GM21529 (cell line): ENCODE results near the gene ARHGEF10L.

Source experiments
- ATAC-seq: cut with Tn5 transposase; IDR thresholded peaks from one replicate; pipeline ENCODE4 v1.9.1; 2021; ENCODE audit not compliant: unreplicated experiment

The ARHGEF10L gene

DNA sequence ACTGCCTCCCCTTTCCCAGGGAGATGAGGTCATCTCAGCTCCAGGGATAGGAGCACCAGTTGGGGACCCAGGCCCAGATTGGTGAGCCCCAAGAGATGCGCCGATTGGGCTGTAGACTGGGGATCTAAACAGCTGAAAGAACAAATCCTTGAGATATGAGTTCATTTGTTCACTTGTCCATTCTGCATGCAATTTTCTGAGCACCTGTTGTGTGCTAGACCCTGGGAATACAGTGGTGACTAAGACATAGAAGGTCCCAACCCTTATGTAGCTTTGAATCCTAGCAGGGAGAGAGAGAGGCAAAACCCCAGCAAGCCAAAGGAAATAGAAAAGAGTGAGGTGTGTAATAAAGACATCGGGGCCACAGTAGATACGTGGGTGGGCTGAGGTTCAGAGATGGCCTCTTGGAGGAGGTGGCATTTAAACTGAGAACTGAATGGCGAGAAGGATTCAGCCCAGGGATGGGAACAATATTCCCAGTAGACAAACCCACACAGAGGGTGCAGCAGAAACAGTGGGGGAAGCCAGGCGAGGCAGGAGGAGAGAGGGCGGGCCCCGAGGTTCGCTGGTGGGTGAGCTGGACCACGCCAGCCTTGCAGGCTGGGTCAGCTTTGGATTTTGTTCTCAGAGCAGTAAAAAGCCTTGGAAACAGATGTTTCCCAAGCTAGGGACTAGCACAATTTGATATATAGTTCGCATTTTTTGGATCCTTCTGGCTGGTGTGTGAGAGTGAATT is 110.0 kb downstream of the ARHGEF10L start:
- no peak for ATAC-seq

DNA sequence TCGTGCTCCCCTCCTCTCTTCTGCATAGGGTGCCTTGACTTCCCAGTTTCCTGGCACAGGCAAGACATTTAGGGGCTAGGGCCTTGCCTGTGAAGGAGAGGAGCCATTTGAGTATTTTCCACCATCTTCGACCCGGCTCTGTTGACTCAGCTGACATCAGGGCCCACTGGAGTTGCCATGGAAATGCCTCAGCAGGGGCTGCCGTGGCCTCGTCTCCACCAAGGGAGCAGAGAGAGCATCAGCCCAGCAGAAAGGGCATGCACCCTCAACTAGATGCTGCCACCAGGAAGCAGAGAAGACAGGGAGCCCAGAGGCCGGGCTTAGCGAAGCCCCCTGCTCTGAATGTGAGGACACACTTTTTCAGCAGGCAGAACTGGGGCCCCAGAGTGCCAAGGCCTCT is 113.8 kb downstream of the ARHGEF10L start:
- no peak for ATAC-seq

DNA sequence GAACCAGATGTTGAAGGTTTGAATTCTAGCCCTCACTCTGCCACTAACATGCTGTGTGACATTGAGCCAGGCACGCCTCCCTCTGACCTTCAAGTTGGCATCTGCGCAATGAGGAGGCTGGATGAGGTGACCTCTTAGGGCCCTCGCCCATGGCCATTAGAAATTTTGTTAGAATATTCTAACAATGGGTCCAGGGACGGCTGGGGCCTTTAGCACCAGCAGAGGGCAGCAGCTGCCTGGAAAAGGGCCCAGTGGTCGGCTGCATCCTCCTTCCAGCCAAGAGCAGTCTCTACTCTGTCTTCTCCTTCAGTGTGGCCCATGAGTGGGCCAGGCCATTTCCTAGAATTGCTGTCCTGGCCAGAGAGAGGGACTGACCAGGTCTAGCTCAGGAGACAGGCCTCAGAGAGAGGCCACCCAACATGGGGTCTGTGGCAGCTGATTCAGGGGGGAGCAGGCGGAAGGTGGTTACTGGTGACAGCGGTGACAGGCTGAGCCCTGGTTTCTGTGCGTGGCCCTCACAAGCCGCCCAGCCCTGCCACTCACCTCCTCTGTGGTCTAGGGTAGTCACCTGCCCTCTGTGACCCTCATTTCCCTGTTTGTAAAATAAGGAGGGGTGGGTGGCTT is 114.3 kb downstream of the ARHGEF10L start:
- no peak for ATAC-seq

DNA sequence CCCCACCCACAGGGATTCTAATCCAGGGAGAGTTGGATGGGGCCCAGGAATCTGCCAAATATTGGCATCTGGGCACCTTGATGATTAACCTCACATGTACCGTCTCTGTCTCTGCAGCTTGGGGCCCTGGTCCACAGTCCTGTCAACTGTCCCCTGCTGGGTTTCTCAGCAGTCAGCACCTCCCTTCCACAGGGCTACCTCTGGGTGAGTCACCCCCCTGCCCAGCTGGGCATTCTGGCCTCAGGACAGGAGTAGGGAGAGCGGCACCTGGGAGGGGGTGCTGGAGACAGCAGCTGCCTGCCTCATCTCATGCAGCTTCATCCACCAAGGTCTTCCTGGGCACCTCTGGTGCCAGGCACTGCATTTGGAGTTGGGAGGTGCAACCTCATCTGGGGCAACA is 115.0 kb downstream of the ARHGEF10L start:
- ATAC-seq = no peak

DNA sequence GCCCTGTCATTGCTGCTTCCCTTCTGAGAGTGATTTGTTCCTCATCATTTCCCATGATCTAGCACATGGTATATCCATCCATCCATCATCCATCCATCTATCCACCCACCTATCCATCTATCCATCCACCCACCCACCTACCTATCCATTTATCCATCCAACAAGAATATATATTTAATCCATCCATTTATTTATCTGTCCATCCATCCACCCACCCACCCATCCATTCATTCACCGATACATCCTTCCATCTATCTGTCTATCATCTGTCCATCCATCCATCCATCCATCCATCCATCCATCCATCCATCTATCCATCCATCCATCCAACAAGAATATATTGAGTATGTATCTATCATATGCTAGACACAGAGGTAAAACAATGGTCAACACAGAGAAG is 115.7 kb downstream of the ARHGEF10L start:
- ATAC-seq = no peak

DNA sequence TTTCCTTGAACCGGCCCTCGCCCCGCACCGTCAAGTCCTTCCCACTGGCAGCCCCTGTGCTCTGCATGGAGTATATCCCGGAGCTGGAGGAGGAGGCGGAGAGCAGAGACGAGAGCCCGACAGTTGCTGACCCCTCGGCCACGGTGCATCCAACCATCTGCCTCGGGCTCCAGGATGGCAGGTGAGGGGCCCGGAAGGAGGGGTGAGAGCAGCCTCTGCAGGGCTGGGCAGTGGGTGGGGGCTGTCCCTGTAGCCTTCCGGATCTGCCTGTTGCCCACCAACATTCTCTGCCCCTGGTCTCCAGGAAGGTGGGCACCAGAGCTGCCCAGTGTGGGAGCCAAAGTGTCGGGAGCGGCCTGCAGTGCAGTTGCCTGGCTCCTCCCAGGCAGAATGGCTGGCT is 116.4 kb downstream of the ARHGEF10L start:
- ATAC-seq = no peak

DNA sequence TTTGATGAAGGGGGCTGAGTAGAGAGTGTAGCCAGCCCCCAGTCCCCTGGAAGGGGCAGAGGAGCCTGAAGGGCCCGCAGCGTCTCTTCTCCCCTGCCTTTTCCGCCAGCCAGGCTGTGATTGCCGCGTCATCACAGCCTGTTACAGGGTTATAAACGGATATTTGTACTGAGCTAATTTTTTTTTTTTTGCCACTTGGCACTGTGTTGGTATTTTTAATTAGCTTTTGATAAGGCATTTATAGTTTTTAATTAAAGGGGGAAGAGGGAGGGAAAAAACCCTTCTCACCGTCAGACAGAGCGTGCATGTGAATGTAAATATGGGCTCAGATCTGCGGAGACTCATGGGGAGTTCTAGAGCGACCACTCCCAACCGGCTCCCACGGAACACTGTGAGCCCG is 117.9 kb downstream of the ARHGEF10L start:
- no peak for ATAC-seq

DNA sequence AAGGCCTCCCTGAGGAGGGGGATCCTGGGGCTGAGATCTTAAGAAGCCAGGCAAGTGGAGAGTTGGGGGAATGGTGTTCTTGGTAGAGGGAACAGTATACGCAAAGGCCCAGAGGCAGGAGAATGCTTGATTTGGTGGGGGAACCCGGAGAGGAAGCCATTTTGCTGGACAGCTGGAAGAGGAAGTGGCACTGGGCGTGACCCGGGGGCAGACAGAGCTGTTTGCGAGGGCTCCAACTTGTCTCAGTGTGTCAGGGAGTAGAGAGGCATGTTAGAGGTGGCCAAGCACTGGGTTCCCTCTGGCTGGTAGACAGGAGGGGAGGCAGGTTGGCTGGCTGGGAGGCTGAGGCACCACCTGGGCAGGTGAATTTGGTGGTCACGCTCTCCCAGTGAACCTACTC is 119.3 kb downstream of the ARHGEF10L start:
- ATAC-seq = no peak

DNA sequence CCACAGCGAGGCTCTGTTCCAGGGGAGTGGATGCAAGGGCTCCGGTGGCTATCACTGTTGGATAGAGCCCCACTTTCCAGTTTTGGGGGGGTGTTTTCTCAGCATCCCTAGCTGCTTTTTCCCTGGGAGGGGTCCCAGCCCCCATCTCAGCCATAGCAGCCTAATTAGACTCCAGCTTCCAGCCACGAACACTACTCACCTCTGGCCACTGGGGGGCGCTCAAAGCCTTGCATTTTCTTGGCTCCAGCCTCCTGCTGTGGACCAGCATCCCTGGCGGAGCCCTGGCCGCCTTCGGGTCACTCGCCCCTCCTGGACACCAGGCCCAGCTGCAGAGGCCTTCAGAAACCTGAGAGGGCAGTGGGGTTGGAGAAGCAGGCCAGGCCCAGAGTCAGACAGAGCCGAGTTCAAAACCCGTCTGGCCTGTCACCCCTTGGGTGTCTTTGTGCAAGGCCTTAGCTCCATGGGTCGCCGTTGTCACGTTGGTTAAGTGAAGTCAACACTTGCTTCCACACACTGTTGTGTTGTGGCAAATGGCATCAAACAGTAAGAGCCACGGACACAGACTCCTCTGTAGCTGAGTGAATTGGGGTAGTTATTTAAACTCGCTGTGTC is 122.2 kb downstream of the ARHGEF10L start:
- no peak for ATAC-seq

DNA sequence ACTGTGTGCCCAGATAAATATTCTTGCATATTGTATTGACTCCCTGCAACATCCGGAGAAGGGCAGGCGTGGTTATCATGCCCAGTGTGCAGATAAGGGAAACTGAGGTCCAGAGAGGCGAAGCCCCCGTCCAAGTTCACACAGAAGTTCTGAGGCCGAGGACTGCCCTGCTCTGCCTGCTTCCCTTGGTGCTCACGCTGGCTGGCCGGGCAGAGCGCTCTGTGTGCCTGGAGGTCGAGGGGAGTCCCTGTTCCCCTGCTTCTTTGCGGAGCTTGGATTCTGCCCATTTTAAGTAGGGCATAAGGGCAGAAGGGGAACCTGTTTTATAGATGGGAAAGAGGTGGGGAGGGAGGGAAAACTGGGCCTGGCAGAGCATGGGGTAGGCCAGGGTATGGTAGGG is 122.8 kb downstream of the ARHGEF10L start:
- no peak for ATAC-seq

DNA sequence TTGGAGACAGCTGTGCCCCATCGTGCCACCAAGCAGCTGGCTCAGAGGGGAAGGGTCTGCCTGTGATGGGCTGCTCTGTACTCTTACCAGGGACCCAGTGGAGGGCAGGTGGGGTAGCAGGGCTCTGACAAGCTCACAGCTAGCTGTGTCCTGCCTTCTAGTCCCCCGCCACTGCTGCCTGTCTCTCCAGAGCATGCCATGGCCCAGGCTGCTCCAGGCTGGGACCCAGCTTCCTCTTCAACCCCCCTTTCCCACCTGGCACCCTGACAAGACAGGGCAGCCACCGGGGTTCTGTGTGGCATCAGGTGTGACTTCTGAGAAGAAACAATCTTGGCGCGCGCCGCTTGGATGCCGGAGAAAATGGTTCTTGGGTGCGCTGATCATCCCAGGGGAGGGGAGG is 123.3 kb downstream of the ARHGEF10L start:
- no peak for ATAC-seq

DNA sequence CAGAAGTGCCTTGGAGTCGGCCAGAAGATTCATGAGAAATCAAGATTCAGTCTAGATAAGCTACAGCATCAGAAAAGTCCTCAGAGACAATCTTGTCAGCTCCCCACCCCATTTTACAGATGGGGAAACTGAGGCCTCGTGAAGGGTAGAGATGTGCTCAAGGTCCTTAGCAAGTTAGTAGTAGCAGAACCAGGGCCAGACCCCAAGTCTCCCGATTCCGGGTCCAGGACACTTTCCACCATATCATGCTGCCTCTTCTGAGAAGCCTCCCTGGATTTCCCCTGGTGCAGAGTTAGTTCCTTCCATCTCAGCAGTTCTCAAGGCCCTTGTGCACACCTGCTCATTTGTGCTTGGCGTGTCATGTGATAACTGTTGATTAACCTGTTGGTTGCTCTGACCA is 124.1 kb downstream of the ARHGEF10L start:
- ATAC-seq = no peak

DNA sequence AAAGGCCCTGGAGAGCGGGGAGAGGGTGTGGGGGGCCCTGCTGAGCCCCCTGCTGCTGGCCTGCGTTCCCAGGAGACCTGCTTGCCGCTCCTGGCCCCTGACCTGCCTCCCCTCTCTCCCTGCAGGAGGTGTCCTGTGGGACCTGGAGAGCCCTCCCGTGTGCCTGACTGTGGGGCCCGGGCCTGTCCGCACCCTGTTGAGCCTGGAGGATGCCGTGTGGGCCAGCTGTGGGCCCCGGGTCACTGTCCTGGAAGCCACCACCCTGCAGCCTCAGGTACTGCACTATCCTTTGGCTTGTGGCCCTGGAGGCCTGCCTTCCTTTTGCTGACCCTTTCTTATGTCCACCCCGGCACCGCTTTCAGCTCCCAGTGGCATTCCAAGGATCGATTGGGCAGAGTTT is 124.8 kb downstream of the ARHGEF10L start:
- ATAC-seq = no peak

DNA sequence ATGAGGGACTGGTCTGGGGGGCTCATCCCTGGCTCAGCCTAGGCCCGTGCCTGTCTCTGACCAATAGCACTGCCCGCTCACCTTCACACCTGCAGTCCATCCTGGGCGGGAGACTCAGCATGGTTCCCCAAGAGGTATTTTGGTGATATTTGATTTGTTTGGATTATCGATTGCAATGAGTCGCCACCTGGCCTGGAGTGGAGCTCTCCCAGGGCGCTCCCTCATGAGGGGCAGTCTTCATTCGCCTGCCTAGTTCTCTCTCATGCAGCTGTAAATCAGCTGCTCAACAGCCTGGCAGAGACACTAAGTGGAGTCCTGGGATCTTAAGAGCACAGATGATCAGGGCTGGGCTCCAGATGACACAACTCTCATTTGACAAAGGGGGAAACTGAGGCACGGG is 125.6 kb downstream of the ARHGEF10L start:
- ATAC-seq = no peak

DNA sequence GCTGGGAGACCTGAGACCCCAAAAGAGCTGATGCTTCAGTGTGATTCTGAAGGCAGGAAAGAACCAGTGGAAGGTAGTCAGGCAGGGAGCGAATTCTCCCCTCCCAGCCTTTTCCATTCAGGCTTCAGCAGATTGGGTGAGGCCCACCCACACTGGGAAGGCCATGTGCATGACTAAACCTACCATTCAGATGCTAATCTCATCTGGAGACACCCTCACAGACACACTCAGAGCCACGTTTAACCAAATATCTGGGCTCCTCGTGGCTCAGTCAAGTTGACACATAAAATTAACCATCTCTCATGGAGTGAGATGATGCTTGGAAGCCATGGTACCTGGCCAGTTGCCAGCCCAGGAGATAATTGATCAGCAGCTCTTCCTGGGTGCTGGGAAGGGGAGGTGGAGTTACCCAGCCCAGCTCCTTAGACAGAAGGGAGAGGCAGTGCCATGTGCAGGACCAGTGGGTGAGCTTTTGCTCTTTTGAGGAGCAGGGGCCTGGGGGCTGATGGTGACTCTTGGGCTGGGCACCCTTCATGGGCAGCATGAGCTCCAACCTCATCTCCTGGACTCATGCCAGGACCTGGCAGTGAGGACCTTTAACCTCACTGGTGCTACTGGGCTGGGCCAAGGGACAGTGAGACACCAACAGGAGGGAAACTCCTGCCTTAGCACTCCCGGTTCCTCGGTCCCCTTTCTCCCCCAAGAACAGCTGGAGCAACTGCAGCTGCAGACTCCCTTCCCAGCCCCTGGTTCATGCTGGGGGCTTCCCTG is 126.6 kb downstream of the ARHGEF10L start:
- no peak for ATAC-seq

DNA sequence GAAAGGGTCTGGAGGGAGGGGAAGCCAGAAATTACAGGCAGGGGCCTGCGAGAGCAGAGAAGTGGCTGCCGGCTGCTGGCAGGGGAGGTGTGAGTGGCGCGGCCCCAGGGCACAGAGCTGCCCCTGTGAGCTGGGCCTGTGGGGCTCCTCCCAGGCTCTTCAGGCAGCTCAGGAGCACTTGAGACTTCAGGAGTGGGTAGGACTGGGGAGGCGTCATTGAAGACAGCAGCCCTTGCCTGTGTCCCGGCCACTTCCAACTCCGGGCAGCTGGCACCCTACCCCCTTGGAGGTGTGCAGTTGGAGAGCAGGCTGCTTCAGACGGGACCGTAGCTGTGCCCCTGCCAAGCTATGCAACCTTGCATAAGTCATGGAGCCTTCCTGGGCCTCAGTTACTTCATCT is 128.1 kb downstream of the ARHGEF10L start:
- ATAC-seq = no peak

DNA sequence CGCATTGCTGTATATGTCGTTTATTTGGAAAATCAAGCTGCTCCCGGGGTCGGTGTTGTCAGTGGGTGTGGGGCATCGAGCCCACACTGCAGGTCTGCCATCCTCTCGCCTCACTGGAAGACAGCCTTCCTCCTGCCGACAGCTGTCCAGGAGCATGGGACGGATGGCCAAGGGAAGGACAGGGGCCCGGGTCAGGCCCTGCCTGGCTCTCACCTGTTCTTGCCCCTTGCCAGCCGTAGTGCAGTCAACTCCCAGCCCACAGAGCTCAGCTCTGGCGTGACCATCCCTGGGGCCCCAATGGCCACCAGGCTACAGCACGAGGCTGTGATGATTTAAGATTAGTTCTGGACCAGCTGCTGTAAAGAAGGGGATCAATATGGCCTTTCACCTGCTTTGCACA is 128.7 kb downstream of the ARHGEF10L start:
- ATAC-seq = no peak

DNA sequence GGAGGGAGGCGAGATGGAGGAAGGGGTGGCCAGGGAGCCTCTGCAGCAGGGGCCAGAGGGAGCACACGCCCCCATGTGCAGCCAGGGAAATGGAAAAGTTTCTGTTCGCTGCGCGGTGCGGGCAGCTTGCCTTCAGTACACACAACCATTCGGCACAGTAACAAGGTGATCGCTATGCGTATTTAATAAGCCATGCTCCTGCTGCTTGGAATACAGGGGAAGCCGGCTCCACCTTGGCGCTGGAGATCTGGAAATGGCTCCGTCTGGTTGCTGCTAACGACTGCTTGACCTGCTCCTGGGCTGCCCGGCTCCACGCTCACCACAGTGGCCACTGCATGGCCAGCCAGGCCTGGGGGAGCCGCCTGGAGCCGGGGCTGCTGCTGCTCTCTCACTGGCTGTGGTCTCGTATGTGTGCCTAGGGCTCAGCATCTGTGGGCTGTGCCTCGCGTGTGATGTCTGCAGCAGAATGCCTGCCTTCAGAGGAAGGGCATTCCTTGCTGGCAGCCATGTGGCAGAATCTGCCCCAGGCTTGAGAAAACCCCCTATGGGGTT is 129.2 kb downstream of the ARHGEF10L start:
- ATAC-seq = no peak

DNA sequence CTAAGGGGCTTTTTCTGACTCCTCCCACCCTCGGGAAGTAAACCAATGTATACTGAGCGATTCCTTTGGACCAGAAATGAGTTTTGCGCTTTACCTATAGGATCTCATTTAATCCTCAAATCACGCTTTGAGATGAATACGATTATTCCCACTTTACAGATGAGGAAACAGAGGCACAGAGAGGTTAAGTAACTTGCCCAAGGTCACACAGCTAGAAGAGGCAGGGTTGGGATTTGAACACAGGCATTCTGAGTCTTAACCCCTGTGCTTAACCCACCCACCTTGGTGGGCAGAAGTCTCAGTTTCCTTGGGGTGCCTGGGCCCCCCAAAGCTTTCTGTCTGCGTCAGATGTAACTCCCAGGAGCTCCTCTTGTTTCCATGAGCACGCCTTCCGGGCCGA is 129.8 kb downstream of the ARHGEF10L start:
- ATAC-seq = no peak

DNA sequence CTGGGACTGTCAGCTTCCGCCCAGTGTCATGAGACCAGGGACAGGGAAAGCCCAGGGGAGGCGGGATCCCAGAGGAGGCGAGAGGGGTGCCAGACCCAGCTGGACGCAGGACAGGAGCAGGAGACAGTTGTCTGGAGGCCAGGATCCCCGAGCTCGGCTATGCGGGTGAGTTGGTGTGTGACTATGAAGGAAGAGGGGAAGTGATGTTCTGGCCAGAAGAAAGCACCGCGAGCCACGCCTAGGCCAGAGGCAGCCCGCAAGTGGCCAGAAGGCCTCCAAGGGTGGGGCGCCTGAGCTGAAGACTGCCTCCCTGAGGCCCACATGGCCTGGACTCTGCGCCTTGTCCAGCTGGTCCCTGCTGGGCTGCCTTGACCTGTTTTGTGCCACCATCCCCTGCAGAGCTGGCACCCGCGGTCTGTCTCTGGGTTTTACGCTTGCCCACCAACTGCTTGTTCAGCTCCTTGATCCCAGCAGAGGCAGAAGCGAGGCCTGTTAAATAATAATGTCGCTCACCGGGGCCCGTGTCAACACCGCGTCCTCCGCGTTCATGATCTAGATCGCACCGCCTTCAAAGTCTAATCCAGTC is 130.5 kb downstream of the ARHGEF10L start:
- no peak for ATAC-seq
